NB4 (cell line): Measurements from ENCODE around the gene DNM1.
A peak's percentile ranks its signal among the peaks of the same experiment; 100 is the strongest.

Experiments
- DNase-seq: peaks from one replicate; pipeline ENCODE4 v3.0.0; 2010; ENCODE audit warnings: low read depth
- H3K4me3 ChIP-seq: one replicate; pipeline ENCODE4 v1.5.1; 2011; ENCODE audit warnings: mild to moderate bottlenecking, low read depth, low read length, moderate library complexity
- MYC ChIP-seq: IDR thresholded peaks from 2 replicates; pipeline ENCODE4 v1.6.1; 2011; ENCODE audit warnings: low read depth, low read length
- POLR2A ChIP-seq: IDR thresholded peaks from 2 replicates; pipeline ENCODE4 v1.6.1; 2011; ENCODE audit warnings: mild to moderate bottlenecking; ENCODE audit not compliant: insufficient read length; ENCODE audit errors: extremely low read depth
- TF ChIP-seq, protein P1 (sequence below): IDR thresholded peaks from 2 replicates; pipeline ENCODE4 v1.6.1; 2011; ENCODE audit warnings: low read depth, low read length
- TF ChIP-seq, protein P2 (sequence below): IDR thresholded peaks from one replicate; pipeline ENCODE4 v1.5.1; 2012; ENCODE audit warnings: low read depth, low read length

DNM1 gene

DNA sequence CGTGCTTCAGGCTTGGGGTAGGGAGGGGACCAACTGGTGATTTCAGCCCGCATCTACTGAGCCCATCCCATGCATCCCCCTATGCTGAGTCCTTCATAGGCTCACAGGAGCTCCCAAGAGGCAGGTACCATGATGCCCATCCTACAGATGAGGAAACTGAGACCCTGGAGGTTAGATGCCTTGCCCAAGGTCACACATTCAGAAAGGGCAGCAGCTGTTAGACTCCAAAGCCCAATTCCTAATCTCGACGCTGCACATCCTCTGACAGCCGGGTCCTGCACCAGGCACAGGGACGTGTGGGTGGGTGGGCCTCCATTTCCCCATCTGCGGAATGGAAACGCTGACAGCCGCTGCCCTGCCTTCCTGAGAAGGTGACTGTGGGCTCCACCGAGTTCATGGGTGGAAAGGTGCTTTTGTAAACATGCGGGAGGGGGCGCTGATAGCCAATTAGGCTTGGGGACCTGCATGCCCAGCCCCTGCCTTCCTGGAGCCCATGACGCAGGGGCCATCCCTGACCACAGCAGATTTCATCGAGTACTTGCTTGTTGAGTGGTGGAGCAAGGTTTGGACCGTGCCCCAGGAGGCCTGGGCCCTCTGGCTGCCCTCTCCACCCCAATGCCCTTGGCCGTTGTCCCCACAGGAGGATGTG lies 2.2 kb downstream of the DNM1 start:
- H3K4me3 ChIP-seq = no peak overlapping the region
- no peak for DNase-seq
- TF ChIP-seq, protein P1, sequence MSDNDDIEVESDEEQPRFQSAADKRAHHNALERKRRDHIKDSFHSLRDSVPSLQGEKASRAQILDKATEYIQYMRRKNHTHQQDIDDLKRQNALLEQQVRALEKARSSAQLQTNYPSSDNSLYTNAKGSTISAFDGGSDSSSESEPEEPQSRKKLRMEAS = no peak
- TF ChIP-seq, protein P2, sequence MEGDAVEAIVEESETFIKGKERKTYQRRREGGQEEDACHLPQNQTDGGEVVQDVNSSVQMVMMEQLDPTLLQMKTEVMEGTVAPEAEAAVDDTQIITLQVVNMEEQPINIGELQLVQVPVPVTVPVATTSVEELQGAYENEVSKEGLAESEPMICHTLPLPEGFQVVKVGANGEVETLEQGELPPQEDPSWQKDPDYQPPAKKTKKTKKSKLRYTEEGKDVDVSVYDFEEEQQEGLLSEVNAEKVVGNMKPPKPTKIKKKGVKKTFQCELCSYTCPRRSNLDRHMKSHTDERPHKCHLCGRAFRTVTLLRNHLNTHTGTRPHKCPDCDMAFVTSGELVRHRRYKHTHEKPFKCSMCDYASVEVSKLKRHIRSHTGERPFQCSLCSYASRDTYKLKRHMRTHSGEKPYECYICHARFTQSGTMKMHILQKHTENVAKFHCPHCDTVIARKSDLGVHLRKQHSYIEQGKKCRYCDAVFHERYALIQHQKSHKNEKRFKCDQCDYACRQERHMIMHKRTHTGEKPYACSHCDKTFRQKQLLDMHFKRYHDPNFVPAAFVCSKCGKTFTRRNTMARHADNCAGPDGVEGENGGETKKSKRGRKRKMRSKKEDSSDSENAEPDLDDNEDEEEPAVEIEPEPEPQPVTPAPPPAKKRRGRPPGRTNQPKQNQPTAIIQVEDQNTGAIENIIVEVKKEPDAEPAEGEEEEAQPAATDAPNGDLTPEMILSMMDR = no peak
- TF ChIP-seq MYC (no peak), POLR2A (no peak)

DNA sequence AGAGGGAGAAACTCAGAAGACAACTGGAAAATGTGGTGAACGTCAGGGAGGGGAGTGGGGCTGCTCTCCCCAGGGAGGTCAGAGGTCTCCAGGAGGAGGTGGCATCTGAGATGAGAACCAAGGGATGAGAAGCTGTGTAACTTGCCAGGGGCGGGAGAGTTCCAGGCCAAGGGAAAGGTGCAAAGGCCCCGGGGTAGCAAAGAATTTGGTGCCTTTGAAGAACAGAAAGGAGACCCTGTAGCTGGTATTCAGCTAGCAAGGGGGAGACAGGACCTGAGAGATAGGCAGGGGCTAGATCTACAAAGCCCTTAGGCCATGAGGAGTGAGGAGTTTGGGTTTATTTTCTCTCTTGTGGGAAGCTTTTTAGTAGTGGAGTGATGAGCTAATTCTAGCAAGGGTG lies 3.3 kb downstream of the DNM1 start:
- H3K4me3 ChIP-seq = no peak overlapping the region
- TF ChIP-seq, protein P2 = no peak
- TF ChIP-seq MYC = no peak
- TF ChIP-seq POLR2A = no peak
- TF ChIP-seq, protein P1 = no peak

DNA sequence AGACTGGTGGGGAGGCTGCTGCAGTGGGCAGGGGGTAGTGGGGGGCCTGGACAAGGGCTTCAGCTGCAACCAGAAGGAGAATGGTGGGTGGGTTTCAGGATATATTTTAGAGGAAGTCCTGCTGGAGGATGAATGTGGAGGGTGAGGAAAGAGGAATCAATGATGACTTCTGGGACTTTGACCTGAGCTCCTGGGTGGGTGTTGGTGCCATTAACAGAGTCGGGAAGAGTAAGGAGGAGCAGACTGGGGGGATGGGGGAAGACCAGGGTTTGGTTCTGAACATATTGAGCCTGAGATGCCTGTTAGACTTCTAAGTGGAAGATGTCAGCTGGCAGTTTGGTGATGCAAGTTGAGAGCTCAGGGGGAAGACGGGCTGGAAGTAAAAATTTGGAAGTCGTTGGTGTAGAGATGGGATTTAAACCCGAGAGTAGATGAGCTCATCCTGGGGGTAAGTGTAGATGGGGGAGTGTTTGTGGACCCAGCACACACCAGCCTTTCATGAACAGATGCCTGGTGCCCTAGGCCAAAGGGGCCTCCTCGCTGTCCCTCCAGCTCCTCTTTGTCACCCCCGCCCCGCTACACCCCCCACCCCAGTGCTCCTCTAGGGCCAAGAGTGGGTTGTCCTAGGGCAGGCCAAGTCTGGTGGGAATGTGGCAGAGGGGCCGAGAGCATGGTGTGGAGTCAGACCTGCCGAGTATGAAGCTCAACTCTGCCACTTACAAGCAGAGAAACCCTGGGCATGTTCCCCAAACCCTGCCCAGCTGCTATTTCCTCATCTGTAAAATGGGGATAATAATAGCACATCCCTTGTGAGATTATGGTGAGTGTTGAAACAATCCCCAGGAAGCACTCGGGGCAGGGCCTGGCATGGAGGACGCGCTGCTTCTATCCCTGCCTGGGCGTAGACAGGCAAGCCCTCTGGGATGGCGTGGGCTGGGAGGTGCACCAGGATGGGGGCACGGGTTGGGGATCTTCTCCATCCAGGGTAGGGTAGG lies 4.0 kb downstream of the DNM1 start:
- no peak overlapping the region for H3K4me3 ChIP-seq

More for the DNA sequence above, 3.3 kb downstream of the DNM1 start:
- DNase-seq = no peak

DNA sequence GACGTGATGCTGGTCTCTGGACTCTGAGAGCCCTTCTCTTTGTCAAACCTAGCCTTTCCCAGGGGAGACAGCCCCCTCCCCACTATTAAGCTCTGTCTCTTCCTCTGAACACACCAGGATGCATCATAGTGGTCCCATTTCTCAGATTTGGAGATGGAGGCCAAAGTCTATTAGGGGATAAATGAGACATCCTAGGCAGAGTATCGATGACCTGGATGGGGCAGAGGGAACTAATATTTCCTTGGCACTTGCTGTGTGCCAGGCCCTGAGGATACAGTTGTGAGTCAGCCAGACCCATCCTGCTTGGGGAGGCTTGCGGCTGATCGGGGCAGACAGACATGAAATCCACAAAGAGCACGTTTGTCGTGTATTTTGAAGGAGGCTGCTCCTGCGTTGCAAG lies 5.2 kb downstream of the DNM1 start:
- no peak overlapping the region for H3K4me3 ChIP-seq
- no peak for DNase-seq
- TF ChIP-seq, protein P2 = no peak
- no peak for TF ChIP-seq MYC
- TF ChIP-seq, protein P1 = no peak
- no peak for TF ChIP-seq POLR2A

More for the DNA sequence above, 4.0 kb downstream of the DNM1 start:
- TF ChIP-seq MYC = no peak
- TF ChIP-seq, protein P1 = no peak
- peak; percentile 45 for DNase-seq

DNA sequence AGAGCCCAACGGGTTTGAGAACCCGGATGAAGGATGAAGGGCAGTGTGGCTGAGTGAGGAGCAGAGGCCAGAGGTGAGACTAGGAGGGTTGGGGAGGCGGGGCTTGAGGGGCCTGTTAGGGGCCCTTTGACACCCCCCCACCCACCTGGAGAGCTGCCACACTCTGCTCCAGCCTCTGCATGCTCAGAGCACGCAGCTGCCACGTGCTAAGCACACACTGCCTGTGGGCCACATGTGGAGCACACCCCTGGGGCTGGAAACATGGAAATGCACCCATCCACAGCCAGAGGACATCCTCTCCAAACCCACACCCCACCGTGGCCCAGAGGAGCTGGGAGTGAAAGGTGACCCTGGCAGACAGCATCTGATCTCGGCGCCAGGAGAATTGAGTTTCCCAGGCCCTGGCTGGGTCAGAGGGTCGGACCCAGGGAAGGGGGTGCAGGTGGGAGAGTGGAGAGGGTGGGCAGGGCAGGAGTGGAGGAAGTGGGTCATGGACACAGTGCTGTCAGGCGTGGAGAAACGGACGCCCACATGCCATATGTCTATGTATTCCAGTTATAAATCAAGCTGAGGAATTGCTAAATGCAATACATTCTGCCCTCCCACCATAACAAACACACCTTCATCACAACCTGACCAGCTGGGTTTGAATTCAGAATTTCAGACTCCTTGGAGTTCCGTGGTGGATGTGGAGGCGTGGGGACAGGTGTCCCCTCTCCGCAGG lies 5.9 kb downstream of the DNM1 start:
- H3K4me3 ChIP-seq = no peak overlapping the region
- TF ChIP-seq MYC = no peak
- no peak for DNase-seq

DNA sequence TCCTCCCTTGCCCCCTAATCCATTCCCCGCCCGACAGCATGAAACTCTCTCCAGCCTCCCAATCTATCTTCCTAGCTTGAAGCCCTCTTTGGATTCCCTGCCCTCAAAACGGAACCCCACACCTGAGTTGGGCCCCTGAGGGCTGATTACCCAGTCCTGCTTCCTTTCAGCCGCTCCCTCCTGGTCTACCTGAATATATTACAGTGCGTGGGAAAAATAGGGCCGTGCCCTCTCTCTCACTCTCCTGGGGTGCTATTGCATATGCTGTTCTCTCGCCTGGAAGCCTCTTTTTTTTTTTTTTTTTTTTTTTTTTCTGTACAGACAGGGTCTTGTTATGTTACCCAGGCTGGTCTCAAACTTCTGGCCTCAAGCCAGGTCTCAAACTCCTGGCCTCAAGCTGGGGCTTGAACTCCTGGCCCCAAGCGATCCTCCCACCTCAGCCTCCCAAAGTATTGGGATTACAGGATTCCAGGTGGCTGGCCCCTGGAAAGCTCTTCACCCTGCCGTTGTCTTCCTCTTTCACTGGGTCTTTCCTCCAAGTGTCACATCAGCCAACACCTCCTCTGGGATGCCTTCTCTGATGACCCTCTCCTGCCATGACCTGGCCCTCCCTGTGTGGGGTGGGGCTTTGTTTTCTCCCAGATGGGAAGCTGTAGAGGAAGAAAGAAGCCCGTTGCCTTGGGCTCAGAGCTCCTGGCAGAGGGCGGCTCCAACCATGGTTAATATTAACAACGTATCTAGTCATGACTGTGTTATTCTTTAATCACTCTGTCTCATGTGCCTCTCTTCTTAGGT lies 8.2 kb downstream of the DNM1 start:
- no peak for DNase-seq
- H3K4me3 ChIP-seq = no peak overlapping the region
- TF ChIP-seq, protein P2 = no peak
- no peak for TF ChIP-seq MYC
- TF ChIP-seq POLR2A = no peak
- TF ChIP-seq, protein P1 = no peak
